ENCODE data around the gene ASB6. TPM values are rescaled to one million over a fixed set of nuclear protein-coding genes. Genes with fewer than 3 reads are reported as not detected.

The ASB6 gene
- total and polyA plus RNA-seq, 4 donors: 3.4 to 8.4 (median 6.2) TPM

DNA sequence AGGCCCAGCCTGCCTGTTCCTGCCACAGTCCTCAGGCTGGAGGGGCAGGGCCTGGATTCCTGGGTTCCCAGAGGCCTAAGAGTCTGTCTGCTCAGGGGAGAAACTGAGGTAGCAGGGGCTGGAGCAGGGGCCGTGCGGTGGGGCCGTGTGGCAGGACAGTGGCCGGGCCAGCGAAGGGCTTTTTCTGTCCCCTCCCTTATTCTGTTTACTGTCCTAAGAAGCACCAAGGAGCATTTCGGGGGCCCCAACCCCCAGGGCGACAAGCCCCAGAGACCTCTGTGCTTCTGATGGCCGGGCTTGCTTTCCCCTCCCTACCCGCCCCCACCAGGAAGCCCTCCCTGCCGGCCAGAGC is 6.8 kb upstream of the ASB6 start:
- TF ChIP-seq HNF4A (conservative IDR thresholded peaks at IDR 0.05): no peak
- TF ChIP-seq RAD21 (IDR thresholded peaks at IDR 0.05): no peak
- TF ChIP-seq, protein P1, sequence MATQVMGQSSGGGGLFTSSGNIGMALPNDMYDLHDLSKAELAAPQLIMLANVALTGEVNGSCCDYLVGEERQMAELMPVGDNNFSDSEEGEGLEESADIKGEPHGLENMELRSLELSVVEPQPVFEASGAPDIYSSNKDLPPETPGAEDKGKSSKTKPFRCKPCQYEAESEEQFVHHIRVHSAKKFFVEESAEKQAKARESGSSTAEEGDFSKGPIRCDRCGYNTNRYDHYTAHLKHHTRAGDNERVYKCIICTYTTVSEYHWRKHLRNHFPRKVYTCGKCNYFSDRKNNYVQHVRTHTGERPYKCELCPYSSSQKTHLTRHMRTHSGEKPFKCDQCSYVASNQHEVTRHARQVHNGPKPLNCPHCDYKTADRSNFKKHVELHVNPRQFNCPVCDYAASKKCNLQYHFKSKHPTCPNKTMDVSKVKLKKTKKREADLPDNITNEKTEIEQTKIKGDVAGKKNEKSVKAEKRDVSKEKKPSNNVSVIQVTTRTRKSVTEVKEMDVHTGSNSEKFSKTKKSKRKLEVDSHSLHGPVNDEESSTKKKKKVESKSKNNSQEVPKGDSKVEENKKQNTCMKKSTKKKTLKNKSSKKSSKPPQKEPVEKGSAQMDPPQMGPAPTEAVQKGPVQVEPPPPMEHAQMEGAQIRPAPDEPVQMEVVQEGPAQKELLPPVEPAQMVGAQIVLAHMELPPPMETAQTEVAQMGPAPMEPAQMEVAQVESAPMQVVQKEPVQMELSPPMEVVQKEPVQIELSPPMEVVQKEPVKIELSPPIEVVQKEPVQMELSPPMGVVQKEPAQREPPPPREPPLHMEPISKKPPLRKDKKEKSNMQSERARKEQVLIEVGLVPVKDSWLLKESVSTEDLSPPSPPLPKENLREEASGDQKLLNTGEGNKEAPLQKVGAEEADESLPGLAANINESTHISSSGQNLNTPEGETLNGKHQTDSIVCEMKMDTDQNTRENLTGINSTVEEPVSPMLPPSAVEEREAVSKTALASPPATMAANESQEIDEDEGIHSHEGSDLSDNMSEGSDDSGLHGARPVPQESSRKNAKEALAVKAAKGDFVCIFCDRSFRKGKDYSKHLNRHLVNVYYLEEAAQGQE (IDR thresholded peaks at IDR 0.05): no peak
- no peak for TF ChIP-seq ZBTB33 (IDR thresholded peaks at IDR 0.05)
- no peak for TF ChIP-seq HNF4G (IDR thresholded peaks at IDR 0.05)
- TF ChIP-seq GABPA (IDR thresholded peaks at IDR 0.05 in 1 of 2, conservative IDR thresholded peaks at IDR 0.05 in 1 of 2): no peak
- TF ChIP-seq, protein P2, sequence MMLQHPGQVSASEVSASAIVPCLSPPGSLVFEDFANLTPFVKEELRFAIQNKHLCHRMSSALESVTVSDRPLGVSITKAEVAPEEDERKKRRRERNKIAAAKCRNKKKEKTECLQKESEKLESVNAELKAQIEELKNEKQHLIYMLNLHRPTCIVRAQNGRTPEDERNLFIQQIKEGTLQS (IDR thresholded peaks at IDR 0.05): no peak
- TF ChIP-seq MAX (IDR thresholded peaks at IDR 0.05): no peak

DNA sequence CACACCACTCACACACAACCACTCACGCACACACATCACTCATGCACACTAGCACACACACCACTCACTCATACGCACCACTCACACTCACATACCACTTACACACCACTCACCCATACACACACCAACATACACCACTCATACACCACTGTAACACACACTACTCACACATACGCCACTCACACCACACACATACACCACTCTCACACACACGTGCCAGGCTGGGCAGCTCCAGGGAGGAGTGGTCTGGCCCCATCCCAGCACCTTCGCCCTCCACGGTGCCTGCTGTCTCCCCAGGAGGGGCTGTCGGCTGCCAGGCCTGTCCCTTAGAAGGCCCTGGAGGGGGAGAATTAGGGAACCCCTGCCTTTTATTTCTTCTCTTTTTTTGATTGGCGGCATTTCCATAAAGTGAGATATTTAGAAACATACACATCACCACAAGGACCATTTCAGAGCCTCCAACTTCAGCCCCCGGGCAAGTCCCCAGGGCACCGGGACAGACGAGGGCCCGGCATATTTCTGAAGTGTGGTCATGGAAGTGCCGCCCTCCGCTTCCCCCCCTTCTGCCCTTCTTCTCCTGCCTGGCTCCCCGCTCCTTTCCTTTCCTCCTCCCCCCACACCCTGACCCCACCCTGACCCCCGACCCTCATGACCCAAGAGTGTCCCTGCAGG is 6.3 kb upstream of the ASB6 start:
- H3K9me3 ChIP-seq (ENCODE audit: control insufficient read depth in 4 of 4, low read length in 3 of 4): no peaks in the 10 kb centered on the region
- no peak for DNase-seq (ENCODE audit: low spot score)
- WGBS: 80% methylated on average over 16 of the region's 16 CpGs
- H3K4me1 ChIP-seq (ENCODE audit: control insufficient read depth in 4 of 4, insufficient read depth in 4 of 4, low read length in 3 of 4): no peaks in the 10 kb centered on the region
- no peak overlapping the region for H3K9ac ChIP-seq (ENCODE audit: low read depth in 1 of 2, low read length in 2 of 2)
- no peaks in the 10 kb centered on the region for H3K27me3 ChIP-seq (ENCODE audit: control insufficient read depth in 4 of 4, insufficient read depth in 4 of 4, low read length in 3 of 4)
- TF ChIP-seq TAF1 (conservative IDR thresholded peaks at IDR 0.05): no peak
- H3K4me3 ChIP-seq (ENCODE audit: low read depth in 1 of 3, low read length in 3 of 3): no peak overlapping the region
- H3K27ac ChIP-seq (ENCODE audit: low read depth in 1 of 2, low read length in 2 of 2): no peak overlapping the region
- no peaks in the 10 kb centered on the region for H3K36me3 ChIP-seq (ENCODE audit: control insufficient read depth in 4 of 4, insufficient read depth in 3 of 4, low read depth in 1 of 4, low read length in 3 of 4)

More for the DNA sequence above, 6.8 kb upstream of the ASB6 start:
- H3K27ac ChIP-seq (ENCODE audit: low read depth in 1 of 2, low read length in 2 of 2): no peak overlapping the region
- H3K4me3 ChIP-seq (ENCODE audit: low read depth in 1 of 3, low read length in 3 of 3): no peak overlapping the region
- H3K36me3 ChIP-seq (ENCODE audit: control insufficient read depth in 4 of 4, insufficient read depth in 3 of 4, low read depth in 1 of 4, low read length in 3 of 4): no peaks in the 10 kb centered on the region
- no peaks in the 10 kb centered on the region for H3K9me3 ChIP-seq (ENCODE audit: control insufficient read depth in 4 of 4, low read length in 3 of 4)
- no peaks in the 10 kb centered on the region for H3K4me1 ChIP-seq (ENCODE audit: control insufficient read depth in 4 of 4, insufficient read depth in 4 of 4, low read length in 3 of 4)
- 74% methylated on average over 10 of the region's 10 CpGs for WGBS
- no peaks in the 10 kb centered on the region for H3K27me3 ChIP-seq (ENCODE audit: control insufficient read depth in 4 of 4, insufficient read depth in 4 of 4, low read length in 3 of 4)
- no peak overlapping the region for H3K9ac ChIP-seq (ENCODE audit: low read depth in 1 of 2, low read length in 2 of 2)
- DNase-seq (ENCODE audit: low spot score): no peak

DNA sequence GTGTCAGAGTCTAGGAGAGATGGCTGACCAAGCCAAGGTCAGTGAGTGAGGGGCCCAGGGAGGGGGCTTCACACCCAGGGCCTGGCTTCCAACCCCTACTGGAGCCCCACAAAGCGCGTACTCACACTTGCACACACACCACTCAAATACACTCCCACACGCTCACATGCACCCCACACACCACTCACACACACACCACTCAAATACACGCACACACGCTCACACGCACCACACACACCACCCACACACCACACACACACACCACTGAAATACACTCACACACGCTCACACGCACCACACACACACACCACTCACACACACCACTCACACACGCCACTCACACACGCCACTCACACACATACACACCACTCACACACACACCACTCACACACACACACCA is 5.7 kb upstream of the ASB6 start:
- H3K4me3 ChIP-seq (ENCODE audit: low read depth in 1 of 3, low read length in 3 of 3): no peak overlapping the region
- 90% methylated on average over 10 of the region's 10 CpGs for WGBS
- peaks cover 0 to under 1% (median 0%) of the 10 kb centered on the region in 4 donors for H3K4me1 ChIP-seq (ENCODE audit: control insufficient read depth in 4 of 4, insufficient read depth in 4 of 4, low read length in 3 of 4)
- no peaks in the 10 kb centered on the region for H3K36me3 ChIP-seq (ENCODE audit: control insufficient read depth in 4 of 4, insufficient read depth in 3 of 4, low read depth in 1 of 4, low read length in 3 of 4)
- no peak overlapping the region for H3K27ac ChIP-seq (ENCODE audit: low read depth in 1 of 2, low read length in 2 of 2)
- no peaks in the 10 kb centered on the region for H3K27me3 ChIP-seq (ENCODE audit: control insufficient read depth in 4 of 4, insufficient read depth in 4 of 4, low read length in 3 of 4)
- no peak for DNase-seq (ENCODE audit: low spot score)
- H3K9me3 ChIP-seq (ENCODE audit: control insufficient read depth in 4 of 4, low read length in 3 of 4): no peaks in the 10 kb centered on the region
- no peak overlapping the region for H3K9ac ChIP-seq (ENCODE audit: low read depth in 1 of 2, low read length in 2 of 2)
- TF ChIP-seq FOXA1 (IDR thresholded peaks at IDR 0.05) (no peak), TAF1 (conservative IDR thresholded peaks at IDR 0.05) (no peak), HNF4G (IDR thresholded peaks at IDR 0.05) (no peak), FOXA2 (IDR thresholded peaks at IDR 0.05) (no peak), MAX (IDR thresholded peaks at IDR 0.05) (no peak), ZBTB33 (IDR thresholded peaks at IDR 0.05) (no peak), NR2F2 (IDR thresholded peaks at IDR 0.05) (no peak), GABPA (IDR thresholded peaks at IDR 0.05 in 1 of 2, conservative IDR thresholded peaks at IDR 0.05 in 1 of 2) (no peak), JUND (IDR thresholded peaks at IDR 0.05) (no peak), YY1 (IDR thresholded peaks at IDR 0.05) (no peak), EGR1 (IDR thresholded peaks at IDR 0.05; ENCODE audit: low read depth in 2 of 2) (no peak)
- TF ChIP-seq, protein P3, sequence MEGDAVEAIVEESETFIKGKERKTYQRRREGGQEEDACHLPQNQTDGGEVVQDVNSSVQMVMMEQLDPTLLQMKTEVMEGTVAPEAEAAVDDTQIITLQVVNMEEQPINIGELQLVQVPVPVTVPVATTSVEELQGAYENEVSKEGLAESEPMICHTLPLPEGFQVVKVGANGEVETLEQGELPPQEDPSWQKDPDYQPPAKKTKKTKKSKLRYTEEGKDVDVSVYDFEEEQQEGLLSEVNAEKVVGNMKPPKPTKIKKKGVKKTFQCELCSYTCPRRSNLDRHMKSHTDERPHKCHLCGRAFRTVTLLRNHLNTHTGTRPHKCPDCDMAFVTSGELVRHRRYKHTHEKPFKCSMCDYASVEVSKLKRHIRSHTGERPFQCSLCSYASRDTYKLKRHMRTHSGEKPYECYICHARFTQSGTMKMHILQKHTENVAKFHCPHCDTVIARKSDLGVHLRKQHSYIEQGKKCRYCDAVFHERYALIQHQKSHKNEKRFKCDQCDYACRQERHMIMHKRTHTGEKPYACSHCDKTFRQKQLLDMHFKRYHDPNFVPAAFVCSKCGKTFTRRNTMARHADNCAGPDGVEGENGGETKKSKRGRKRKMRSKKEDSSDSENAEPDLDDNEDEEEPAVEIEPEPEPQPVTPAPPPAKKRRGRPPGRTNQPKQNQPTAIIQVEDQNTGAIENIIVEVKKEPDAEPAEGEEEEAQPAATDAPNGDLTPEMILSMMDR (IDR thresholded peaks at IDR 0.05; ENCODE audit: low read depth, low read length, missing input control): no peak
- TF ChIP-seq, protein P2 (IDR thresholded peaks at IDR 0.05): no peak

All from liver (tissue), 9 donors.